T-cell (primary cell): ENCODE measurements around the gene DSE. TPM values are rescaled to one million over a fixed set of nuclear protein-coding genes. Genes with fewer than 3 reads are reported as not detected.

Experiments used
- ATAC-seq, 4 experiments: fragments of 200-7000 bp in 3 of 4; fragments of 150-1000 bp in 1 of 4; cut with Tn5 transposase; replicated peaks in 1 of 4; 1 replicate in 3 of 4; 2 replicates in 1 of 4; pipeline ENCODE4 v1.10.0; 2021; ENCODE audit warnings: moderate library complexity in 3 of 4, mild to moderate bottlenecking in 2 of 4, moderate number of reproducible peaks in 1 of 4
- CTCF ChIA-PET, 2 donors: fragments of 300-600 bp; sonication (Branson Sonifier 250); formaldehyde crosslinking; loops; one replicate each; lab custom pipeline; 2022; ENCODE audit warnings: antibody characterized with exemption in 2 of 2; lab: Charles Lee
- POLR2A ChIA-PET, 2 donors: fragments of 300-600 bp; sonication (Branson Sonifier 250); formaldehyde crosslinking; loops; one replicate each; lab custom pipeline; 2022; ENCODE audit warnings: antibody characterized with exemption in 2 of 2; lab: Charles Lee
- DNase-seq, 35 experiments: peaks; one replicate each; pipeline versions ENCODE4 v3.0.0 to v3.0.0-alpha.2; 2013 to 2023
- H3K27ac ChIP-seq: one replicate; pipeline ENCODE4 v1.5.1; 2013; ENCODE audit warnings: low read length
- H3K27me3 ChIP-seq, 2 experiments: replicated peaks in 1 of 2; 1 replicate in 1 of 2; 2 replicates in 1 of 2; pipeline versions ENCODE4 v1.6.1 to v1.7.0; 2013; ENCODE audit warnings: low read length in 1 of 2, mixed read lengths in 1 of 2; ENCODE audit not compliant: control insufficient read depth in 2 of 2, insufficient read depth in 2 of 2; ENCODE audit errors: extremely low read depth in 1 of 2
- H3K36me3 ChIP-seq, 2 donors: 1 replicate in 1 of 2; 2 replicates in 1 of 2; pipeline versions ENCODE4 v1.6.1 to v1.7.0; 2013; ENCODE audit warnings: low read length in 1 of 2; ENCODE audit not compliant: control insufficient read depth in 2 of 2, insufficient read depth in 1 of 2; ENCODE audit errors: extremely low read depth in 1 of 2
- H3K4me1 ChIP-seq, 2 experiments: 1 replicate in 1 of 2; 2 replicates in 1 of 2; pipeline versions ENCODE4 v1.6.1 to v1.7.0; 2013; ENCODE audit warnings: low read length in 2 of 2, mixed read lengths in 1 of 2; ENCODE audit not compliant: insufficient read depth in 2 of 2, control insufficient read depth in 1 of 2; ENCODE audit errors: extremely low read depth in 1 of 2
- H3K4me3 ChIP-seq, 2 donors: 1 replicate in 1 of 2; 2 replicates in 1 of 2; pipeline versions ENCODE4 v1.5.1 to v1.7.0; 2013; ENCODE audit warnings: mild to moderate bottlenecking in 2 of 2, low read length in 1 of 2, moderate library complexity in 1 of 2; ENCODE audit not compliant: control insufficient read depth in 1 of 2; ENCODE audit errors: extremely low read depth in 1 of 2
- H3K9me3 ChIP-seq: 2 replicates; pipeline ENCODE4 v1.7.0; 2013
- H3K27ac Mint-ChIP-seq, 2 donors: one replicate each; pipeline ENCODE4 v1.8.0; 2020 to 2021; ENCODE audit warnings: mild to moderate bottlenecking in 2 of 2, mixed read lengths in 2 of 2
- H3K27me3 Mint-ChIP-seq, 2 donors: one replicate each; pipeline ENCODE4 v1.8.0; 2021 to 2022; ENCODE audit warnings: mixed read lengths in 2 of 2
- H3K36me3 Mint-ChIP-seq: one replicate; pipeline ENCODE4 v1.8.0; 2021; ENCODE audit warnings: mixed read lengths
- H3K4me1 Mint-ChIP-seq, 3 donors: one replicate each; pipeline ENCODE4 v1.8.0; 2020 to 2022; ENCODE audit warnings: mixed read lengths in 3 of 3, mild to moderate bottlenecking in 1 of 3
- H3K4me3 Mint-ChIP-seq, 3 donors: one replicate each; pipeline ENCODE4 v1.8.0; 2020 to 2022; ENCODE audit warnings: mild to moderate bottlenecking in 3 of 3, mixed read lengths in 3 of 3, moderate library complexity in 3 of 3
- H3K9me3 Mint-ChIP-seq, 3 donors: one replicate each; pipeline ENCODE4 v1.8.0; 2020 to 2022; ENCODE audit warnings: mixed read lengths in 3 of 3
- WGBS: methylation state at CpG from one replicate; pipeline ENCODE4 v1.1.5; 2013; ENCODE audit warnings: missing lambda C conversion rate; ENCODE audit not compliant: insufficient coverage; 5-methylcytosine and 5-hydroxymethylcytosine counted together
- total RNA-seq, 35 experiments: library from RNA in 6 of 35; stranded (reverse) in 6 of 35; fragments of 120-200 nt in 1 of 35; gene quantifications; one replicate each; pipeline versions ENCODE4 v1.2.1 to v1.2.4 and lab custom pipeline; 2013 to 2026

The DSE gene
- total RNA-seq, 5 donors from 2014 or later (not counting 1 experiment from before 2014, with no cell fraction given): 5.9 to 9.3 (median 7.4) TPM

GRCh38 chr6:116436586-116436985, 65.8 kb downstream of the DSE start:
- no peaks in the 10 kb centered on the region for H3K36me3 Mint-ChIP-seq
- peaks cover under 1 to 6% of the 10 kb centered on the region in 2 donors for H3K27me3 Mint-ChIP-seq
- DNase-seq: no peak
- H3K4me1 Mint-ChIP-seq: no peaks in the 10 kb centered on the region
- H3K4me3 ChIP-seq: no peak overlapping the region
- no peak overlapping the region for H3K27ac ChIP-seq
- no peaks in the 10 kb centered on the region for H3K4me1 ChIP-seq
- CTCF ChIA-PET: no interaction called here
- no peaks in the 10 kb centered on the region for H3K9me3 Mint-ChIP-seq
- no peak for ATAC-seq
- no peak overlapping the region for H3K27ac Mint-ChIP-seq
- no peaks in the 10 kb centered on the region for H3K9me3 ChIP-seq
- H3K27me3 ChIP-seq: no peaks in the 10 kb centered on the region
- WGBS: 90% methylated on average over 7 of the region's 7 CpGs
- no peak overlapping the region for H3K4me3 Mint-ChIP-seq
- peaks cover 0 to 3% of the 10 kb centered on the region in 2 donors for H3K36me3 ChIP-seq
- POLR2A ChIA-PET: no interaction called here

- DNase-seq (no peak), ATAC-seq (no peak)
- Histone ChIP-seq H3K4me1 (no peaks in the 10 kb centered on the region), H3K27me3 (no peaks in the 10 kb centered on the region), H3K4me3 (no peak overlapping the region), H3K9me3 (no peaks in the 10 kb centered on the region), H3K36me3 (peaks cover 0 to 3% of the 10 kb centered on the region in 2 donors), H3K27ac (no peak overlapping the region)
- Mint-ChIP-seq H3K27ac (no peak overlapping the region), H3K36me3 (no peaks in the 10 kb centered on the region), H3K4me1 (no peaks in the 10 kb centered on the region), H3K4me3 (no peak overlapping the region), H3K27me3 (peaks cover 9 to 10% of the 10 kb centered on the region in 2 donors), H3K9me3 (no peaks in the 10 kb centered on the region)
- ChIA-PET CTCF (no interaction called here), POLR2A (no interaction called here)
These were observed 66.9 kb downstream of the DSE start for GRCh38 chr6:116437656-116438055.

GRCh38 chr6:116438590-116439448, 68.1 kb downstream of the DSE start:
- Histone ChIP-seq H3K27ac (no peak overlapping the region), H3K27me3 (no peaks in the 10 kb centered on the region), H3K9me3 (no peaks in the 10 kb centered on the region), H3K4me1 (no peaks in the 10 kb centered on the region), H3K4me3 (no peak overlapping the region), H3K36me3 (no peaks in the 10 kb centered on the region)
- Mint-ChIP-seq H3K27ac (no peak overlapping the region), H3K36me3 (no peaks in the 10 kb centered on the region), H3K27me3 (peaks cover 9 to 10% of the 10 kb centered on the region in 2 donors), H3K4me1 (no peaks in the 10 kb centered on the region), H3K4me3 (no peak overlapping the region), H3K9me3 (no peaks in the 10 kb centered on the region)
- no peak for ATAC-seq
- DNase-seq: no peak
- ChIA-PET CTCF (no interaction called here), POLR2A (no interaction called here)
- WGBS: no CpG with 5 or more reads among the region's 6 CpGs

- H3K9me3 ChIP-seq: no peaks in the 10 kb centered on the region
- H3K4me3 ChIP-seq: no peak overlapping the region
- no peaks in the 10 kb centered on the region for H3K36me3 Mint-ChIP-seq
- H3K27ac Mint-ChIP-seq: no peak overlapping the region
- no peak overlapping the region for H3K27ac ChIP-seq
- H3K4me1 ChIP-seq: no peaks in the 10 kb centered on the region
- no CpG with 5 or more reads among the region's 1 CpG for WGBS
- no peaks in the 10 kb centered on the region for H3K9me3 Mint-ChIP-seq
- ChIA-PET POLR2A (no interaction called here), CTCF (interaction anchor here in 1 of 2 donors (0.8 kb wide), 1 partner anchor 19 kb away, joined by 5 read pairs; no protein-coding TSS in a partner anchor)
- peaks cover 9 to 10% of the 10 kb centered on the region in 2 donors for H3K27me3 Mint-ChIP-seq
- no peak for DNase-seq
- no peak overlapping the region for H3K4me3 Mint-ChIP-seq
- ATAC-seq: no peak
- no peaks in the 10 kb centered on the region for H3K36me3 ChIP-seq
- peaks cover 5% of the 10 kb centered on the region in 3 donors for H3K4me1 Mint-ChIP-seq
- no peaks in the 10 kb centered on the region for H3K27me3 ChIP-seq
These were observed 68.8 kb downstream of the DSE start for GRCh38 chr6:116439522-116440051.

GRCh38 chr6:116443105-116443504, 72.4 kb downstream of the DSE start:
- H3K36me3 Mint-ChIP-seq: no peaks in the 10 kb centered on the region
- H3K27me3 ChIP-seq: no peaks in the 10 kb centered on the region
- ChIA-PET CTCF (no interaction called here), POLR2A (no interaction called here)
- no peak overlapping the region for H3K4me3 Mint-ChIP-seq
- DNase-seq: no peak
- H3K4me1 Mint-ChIP-seq: peaks cover 11 to 13% (median 12%) of the 10 kb centered on the region in 3 donors
- no peaks in the 10 kb centered on the region for H3K9me3 ChIP-seq
- H3K27me3 Mint-ChIP-seq: peaks cover 6 to 9% of the 10 kb centered on the region in 2 donors
- H3K27ac Mint-ChIP-seq: no peak overlapping the region
- H3K27ac ChIP-seq: no peak overlapping the region
- H3K4me3 ChIP-seq: no peak overlapping the region
- no peaks in the 10 kb centered on the region for H3K36me3 ChIP-seq
- no peaks in the 10 kb centered on the region for H3K9me3 Mint-ChIP-seq
- peaks cover 0 to 4% of the 10 kb centered on the region in 2 experiments for H3K4me1 ChIP-seq
- WGBS: no CpG with 5 or more reads among the region's 2 CpGs
- no peak for ATAC-seq

- no peak overlapping the region for H3K27ac Mint-ChIP-seq
- Histone ChIP-seq H3K9me3 (no peaks in the 10 kb centered on the region), H3K4me3 (no peak overlapping the region), H3K36me3 (no peaks in the 10 kb centered on the region), H3K27me3 (no peaks in the 10 kb centered on the region), H3K27ac (no peak overlapping the region), H3K4me1 (peaks cover 0 to 4% of the 10 kb centered on the region in 2 experiments)
- peaks cover 11 to 13% (median 12%) of the 10 kb centered on the region in 3 donors for H3K4me1 Mint-ChIP-seq
- H3K36me3 Mint-ChIP-seq: no peaks in the 10 kb centered on the region
- 17% methylated on average over 1 of the region's 3 CpGs for WGBS
- CTCF ChIA-PET: interaction anchor here in 1 of 2 donors (0.7 to 1.1 kb wide), 2 partner anchors 40 to 91 kb away, joined by 3 read pairs; no protein-coding TSS in a partner anchor
- H3K4me3 Mint-ChIP-seq: no peak overlapping the region
- peaks cover 6 to 9% of the 10 kb centered on the region in 2 donors for H3K27me3 Mint-ChIP-seq
- ATAC-seq (peak in 2 of 4 experiments; percentile 72), DNase-seq (peak in 1 of 35 experiments; percentile 40)
- H3K9me3 Mint-ChIP-seq: no peaks in the 10 kb centered on the region
- POLR2A ChIA-PET: no interaction called here
These were observed 73.3 kb downstream of the DSE start for GRCh38 chr6:116444092-116444491.
